ENCODE data around the gene TRNT1.

DNA sequence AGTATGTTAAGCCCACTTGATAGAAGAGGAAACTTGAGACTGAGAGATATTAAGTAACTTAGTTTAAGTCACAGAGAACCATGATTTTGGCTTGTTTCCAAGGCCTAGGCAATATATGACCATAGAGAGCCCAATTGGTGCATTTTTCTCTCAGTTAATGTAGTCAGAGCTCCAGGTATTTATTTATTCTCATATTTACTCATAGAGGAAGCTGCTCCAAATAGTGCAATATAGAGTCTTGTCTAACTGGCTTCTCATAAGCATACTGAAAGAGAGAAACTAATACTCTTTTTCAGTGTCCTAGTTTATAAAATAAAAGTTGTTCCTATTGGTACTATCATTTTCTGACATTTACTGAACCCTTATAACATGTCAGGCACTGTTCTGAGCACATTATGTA, 15.2 kb downstream of the TRNT1 start:
- TF ChIP-seq, protein P1, sequence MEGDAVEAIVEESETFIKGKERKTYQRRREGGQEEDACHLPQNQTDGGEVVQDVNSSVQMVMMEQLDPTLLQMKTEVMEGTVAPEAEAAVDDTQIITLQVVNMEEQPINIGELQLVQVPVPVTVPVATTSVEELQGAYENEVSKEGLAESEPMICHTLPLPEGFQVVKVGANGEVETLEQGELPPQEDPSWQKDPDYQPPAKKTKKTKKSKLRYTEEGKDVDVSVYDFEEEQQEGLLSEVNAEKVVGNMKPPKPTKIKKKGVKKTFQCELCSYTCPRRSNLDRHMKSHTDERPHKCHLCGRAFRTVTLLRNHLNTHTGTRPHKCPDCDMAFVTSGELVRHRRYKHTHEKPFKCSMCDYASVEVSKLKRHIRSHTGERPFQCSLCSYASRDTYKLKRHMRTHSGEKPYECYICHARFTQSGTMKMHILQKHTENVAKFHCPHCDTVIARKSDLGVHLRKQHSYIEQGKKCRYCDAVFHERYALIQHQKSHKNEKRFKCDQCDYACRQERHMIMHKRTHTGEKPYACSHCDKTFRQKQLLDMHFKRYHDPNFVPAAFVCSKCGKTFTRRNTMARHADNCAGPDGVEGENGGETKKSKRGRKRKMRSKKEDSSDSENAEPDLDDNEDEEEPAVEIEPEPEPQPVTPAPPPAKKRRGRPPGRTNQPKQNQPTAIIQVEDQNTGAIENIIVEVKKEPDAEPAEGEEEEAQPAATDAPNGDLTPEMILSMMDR (conservative IDR thresholded peaks at IDR 0.05 in 1 of 2, IDR thresholded peaks at IDR 0.05 in 1 of 2; ENCODE audit: extremely low read depth in 1 of 2, insufficient read depth in 1 of 2, low read depth in 1 of 2, low read length in 2 of 2) = no peak
- no peak for TF ChIP-seq EZH2 (IDR thresholded peaks at IDR 0.05; ENCODE audit: borderline replicate concordance, low read length)

Measured in mammary epithelial cell (primary cell).